Liver (tissue), 9 donors: ENCODE measurements around the gene PARP8. TPM values are rescaled to one million over a fixed set of nuclear protein-coding genes. Genes with fewer than 3 reads are reported as not detected.

Source experiments
- DNase-seq: peaks from one replicate; pipeline ENCODE4 v3.0.0-alpha.2; 2017; ENCODE audit warnings: low spot score
- H3K27ac ChIP-seq, 2 donors: one replicate each; pipeline ENCODE4 v1.7.0; 2013; ENCODE audit warnings: inconsistent platforms in 2 of 2, low read length in 2 of 2, control low read depth in 1 of 2, low read depth in 1 of 2, mild to moderate bottlenecking in 1 of 2
- H3K27me3 ChIP-seq, 4 donors: one replicate each; pipeline versions ENCODE4 v1.6.1 to v1.7.0; 2013; ENCODE audit warnings: low read length in 3 of 4, inconsistent platforms in 1 of 4, mild to moderate bottlenecking in 1 of 4, moderate library complexity in 1 of 4; ENCODE audit not compliant: control insufficient read depth in 4 of 4, insufficient read depth in 4 of 4
- H3K36me3 ChIP-seq, 4 donors: one replicate each; pipeline versions ENCODE4 v1.6.1 to v1.7.0; 2013; ENCODE audit warnings: low read length in 3 of 4, mild to moderate bottlenecking in 3 of 4, low read depth in 1 of 4, moderate library complexity in 1 of 4; ENCODE audit not compliant: control insufficient read depth in 4 of 4, insufficient read depth in 3 of 4
- H3K4me1 ChIP-seq, 4 donors: one replicate each; pipeline versions ENCODE4 v1.6.1 to v1.7.0; 2013; ENCODE audit warnings: low read length in 3 of 4, mild to moderate bottlenecking in 3 of 4, moderate library complexity in 1 of 4; ENCODE audit not compliant: control insufficient read depth in 4 of 4, insufficient read depth in 4 of 4
- H3K4me3 ChIP-seq, 3 donors: one replicate each; pipeline versions ENCODE4 v1.6.1 to v1.7.0; 2013; ENCODE audit warnings: low read length in 3 of 3, control low read depth in 1 of 3, low read depth in 1 of 3, mild to moderate bottlenecking in 1 of 3
- H3K9ac ChIP-seq, 2 donors: one replicate each; pipeline ENCODE4 v1.7.0; 2013; ENCODE audit warnings: low read length in 2 of 2, mild to moderate bottlenecking in 2 of 2, moderate library complexity in 2 of 2, control low read depth in 1 of 2, low read depth in 1 of 2
- H3K9me3 ChIP-seq, 4 donors: one replicate each; pipeline versions ENCODE4 v1.6.1 to v1.7.0; 2013; ENCODE audit warnings: low read length in 3 of 4; ENCODE audit not compliant: control insufficient read depth in 4 of 4
- ATF3 ChIP-seq: IDR thresholded peaks from 2 replicates; pipeline ENCODE4 v1.6.1; 2016; ENCODE audit warnings: antibody characterized with exemption
- EGR1 ChIP-seq, 2 donors: IDR thresholded peaks; 2 replicates each; pipeline ENCODE4 v1.6.1; 2016 to 2018; ENCODE audit warnings: antibody characterized with exemption in 2 of 2, low read depth in 2 of 2
- FOXA1 ChIP-seq: IDR thresholded peaks from 2 replicates; pipeline ENCODE4 v1.6.1; 2016; ENCODE audit warnings: antibody characterized with exemption
- FOXA2 ChIP-seq: IDR thresholded peaks from 2 replicates; pipeline ENCODE4 v1.6.1; 2016; ENCODE audit warnings: antibody characterized with exemption
- HNF4A ChIP-seq, 2 donors: conservative IDR thresholded peaks; 2 replicates each; pipeline ENCODE4 v1.6.1; 2016; ENCODE audit warnings: antibody characterized with exemption in 2 of 2, mild to moderate bottlenecking in 2 of 2
- HNF4G ChIP-seq: IDR thresholded peaks from 2 replicates; pipeline ENCODE4 v1.6.1; 2016; ENCODE audit warnings: antibody characterized with exemption
- JUND ChIP-seq, 2 donors: IDR thresholded peaks; 2 replicates each; pipeline ENCODE4 v1.6.1; 2016; ENCODE audit warnings: antibody characterized with exemption in 2 of 2
- MAX ChIP-seq: IDR thresholded peaks from 2 replicates; pipeline ENCODE4 v1.6.1; 2016; ENCODE audit warnings: antibody characterized with exemption
- NR2F2 ChIP-seq: IDR thresholded peaks from 2 replicates; pipeline ENCODE4 v1.6.1; 2016; ENCODE audit warnings: antibody characterized with exemption
- RAD21 ChIP-seq, 2 donors: IDR thresholded peaks; 2 replicates each; pipeline ENCODE4 v1.6.1; 2016; ENCODE audit warnings: antibody characterized with exemption in 2 of 2, mild to moderate bottlenecking in 2 of 2
- RXRA ChIP-seq, 2 donors: IDR thresholded peaks; 2 replicates each; pipeline ENCODE4 v1.6.1; 2017 to 2018; ENCODE audit warnings: antibody characterized with exemption in 2 of 2, mild to moderate bottlenecking in 1 of 2
- SP1 ChIP-seq: IDR thresholded peaks from 2 replicates; pipeline ENCODE4 v1.6.1; 2018; ENCODE audit warnings: antibody characterized with exemption, mild to moderate bottlenecking
- TAF1 ChIP-seq: conservative IDR thresholded peaks from 2 replicates; pipeline ENCODE4 v1.6.1; 2016; ENCODE audit warnings: antibody characterized with exemption, mild to moderate bottlenecking
- YY1 ChIP-seq: IDR thresholded peaks from 2 replicates; pipeline ENCODE4 v1.6.1; 2016; ENCODE audit warnings: antibody characterized with exemption, mild to moderate bottlenecking
- WGBS: extraction: QIAGEN DNeasy Blood & Tissue Kit; methylation state at CpG from one replicate; pipeline ENCODE4 v1.1.7; 2013; 5-methylcytosine and 5-hydroxymethylcytosine counted together
- polyA plus RNA-seq, 2 donors: library from polyadenylated mRNA; stranded (reverse) in 1 of 2; unstranded in 1 of 2; fragments of 200-250 nt in 1 of 2; fragments of >200 nt in 1 of 2; fragmentation: Nextera tagmentation in 1 of 2; extraction: Ambion mirVana in 1 of 2; gene quantifications; one replicate each; pipeline versions ENCODE4 v1.2.1 to v1.2.3, GENCODE V29; 2013 to 2015
- total RNA-seq, 2 donors: library from RNA; depleted of rRNA; stranded (reverse); fragments of >200 nt; gene quantifications; one replicate each; pipeline ENCODE4 v1.2.3, GENCODE V29; 2014
- TF ChIP-seq, protein P1 (sequence below): IDR thresholded peaks from 2 replicates; pipeline ENCODE4 v1.6.1; 2016; ENCODE audit warnings: antibody characterized with exemption
- TF ChIP-seq, protein P2 (sequence below): IDR thresholded peaks from 2 replicates; pipeline ENCODE4 v1.6.1; 2016; ENCODE audit warnings: antibody characterized with exemption, mild to moderate bottlenecking
- TF ChIP-seq, protein P3 (sequence below): fragments of 150-350 bp; IDR thresholded peaks from 2 replicates; pipeline ENCODE4 v1.5.1; 2017; ENCODE audit warnings: improper control_type of control experiment, low read depth, low read length; ENCODE audit not compliant: missing input control
- donor health status: healthy.
- donor health status: healthy.
- donor health status: healthy.
- donor health status: healthy.
- donor health status: healthy.

Gene PARP8
- total and polyA plus RNA-seq, 4 donors: 3.9 to 16.0 (median 7.1) TPM

DNA sequence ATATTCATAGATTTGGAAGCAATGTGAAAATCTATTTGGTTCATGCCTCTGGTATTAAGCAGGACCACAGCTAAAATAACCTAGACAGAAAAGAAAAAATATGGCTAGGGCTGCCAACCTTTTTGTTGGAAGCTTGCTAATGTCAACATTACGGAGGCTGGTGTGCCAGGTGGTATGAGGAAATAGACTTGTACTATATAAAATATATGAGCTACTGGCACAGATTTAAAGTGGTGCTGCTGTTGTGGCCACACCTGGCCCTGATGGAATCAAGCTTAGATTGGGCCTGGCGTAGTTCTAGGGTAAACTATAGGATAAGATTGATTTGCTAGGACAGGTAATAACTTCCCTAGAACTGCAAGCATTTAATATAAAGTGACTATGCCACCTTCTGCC lies 10.6 kb upstream of the PARP8 start:
- no peaks in the 10 kb centered on the region for H3K4me1 ChIP-seq
- no peak overlapping the region for H3K4me3 ChIP-seq
- WGBS: 61% methylated on average over 2 of the region's 2 CpGs
- H3K9me3 ChIP-seq: no peaks in the 10 kb centered on the region
- no peaks in the 10 kb centered on the region for H3K27me3 ChIP-seq
- DNase-seq: no peak
- no peak overlapping the region for H3K27ac ChIP-seq
- H3K36me3 ChIP-seq: no peaks in the 10 kb centered on the region
- TF ChIP-seq YY1: no peak
- TF ChIP-seq SP1: no peak
- no peak for TF ChIP-seq FOXA1
- no peak for TF ChIP-seq FOXA2
- TF ChIP-seq MAX: no peak
- TF ChIP-seq HNF4A (conservative IDR thresholded peaks at IDR 0.05): no peak
- TF ChIP-seq, protein P1, sequence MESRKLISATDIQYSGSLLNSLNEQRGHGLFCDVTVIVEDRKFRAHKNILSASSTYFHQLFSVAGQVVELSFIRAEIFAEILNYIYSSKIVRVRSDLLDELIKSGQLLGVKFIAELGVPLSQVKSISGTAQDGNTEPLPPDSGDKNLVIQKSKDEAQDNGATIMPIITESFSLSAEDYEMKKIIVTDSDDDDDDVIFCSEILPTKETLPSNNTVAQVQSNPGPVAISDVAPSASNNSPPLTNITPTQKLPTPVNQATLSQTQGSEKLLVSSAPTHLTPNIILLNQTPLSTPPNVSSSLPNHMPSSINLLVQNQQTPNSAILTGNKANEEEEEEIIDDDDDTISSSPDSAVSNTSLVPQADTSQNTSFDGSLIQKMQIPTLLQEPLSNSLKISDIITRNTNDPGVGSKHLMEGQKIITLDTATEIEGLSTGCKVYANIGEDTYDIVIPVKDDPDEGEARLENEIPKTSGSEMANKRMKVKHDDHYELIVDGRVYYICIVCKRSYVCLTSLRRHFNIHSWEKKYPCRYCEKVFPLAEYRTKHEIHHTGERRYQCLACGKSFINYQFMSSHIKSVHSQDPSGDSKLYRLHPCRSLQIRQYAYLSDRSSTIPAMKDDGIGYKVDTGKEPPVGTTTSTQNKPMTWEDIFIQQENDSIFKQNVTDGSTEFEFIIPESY: no peak
- TF ChIP-seq, protein P2, sequence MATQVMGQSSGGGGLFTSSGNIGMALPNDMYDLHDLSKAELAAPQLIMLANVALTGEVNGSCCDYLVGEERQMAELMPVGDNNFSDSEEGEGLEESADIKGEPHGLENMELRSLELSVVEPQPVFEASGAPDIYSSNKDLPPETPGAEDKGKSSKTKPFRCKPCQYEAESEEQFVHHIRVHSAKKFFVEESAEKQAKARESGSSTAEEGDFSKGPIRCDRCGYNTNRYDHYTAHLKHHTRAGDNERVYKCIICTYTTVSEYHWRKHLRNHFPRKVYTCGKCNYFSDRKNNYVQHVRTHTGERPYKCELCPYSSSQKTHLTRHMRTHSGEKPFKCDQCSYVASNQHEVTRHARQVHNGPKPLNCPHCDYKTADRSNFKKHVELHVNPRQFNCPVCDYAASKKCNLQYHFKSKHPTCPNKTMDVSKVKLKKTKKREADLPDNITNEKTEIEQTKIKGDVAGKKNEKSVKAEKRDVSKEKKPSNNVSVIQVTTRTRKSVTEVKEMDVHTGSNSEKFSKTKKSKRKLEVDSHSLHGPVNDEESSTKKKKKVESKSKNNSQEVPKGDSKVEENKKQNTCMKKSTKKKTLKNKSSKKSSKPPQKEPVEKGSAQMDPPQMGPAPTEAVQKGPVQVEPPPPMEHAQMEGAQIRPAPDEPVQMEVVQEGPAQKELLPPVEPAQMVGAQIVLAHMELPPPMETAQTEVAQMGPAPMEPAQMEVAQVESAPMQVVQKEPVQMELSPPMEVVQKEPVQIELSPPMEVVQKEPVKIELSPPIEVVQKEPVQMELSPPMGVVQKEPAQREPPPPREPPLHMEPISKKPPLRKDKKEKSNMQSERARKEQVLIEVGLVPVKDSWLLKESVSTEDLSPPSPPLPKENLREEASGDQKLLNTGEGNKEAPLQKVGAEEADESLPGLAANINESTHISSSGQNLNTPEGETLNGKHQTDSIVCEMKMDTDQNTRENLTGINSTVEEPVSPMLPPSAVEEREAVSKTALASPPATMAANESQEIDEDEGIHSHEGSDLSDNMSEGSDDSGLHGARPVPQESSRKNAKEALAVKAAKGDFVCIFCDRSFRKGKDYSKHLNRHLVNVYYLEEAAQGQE: no peak
- TF ChIP-seq, protein P3, sequence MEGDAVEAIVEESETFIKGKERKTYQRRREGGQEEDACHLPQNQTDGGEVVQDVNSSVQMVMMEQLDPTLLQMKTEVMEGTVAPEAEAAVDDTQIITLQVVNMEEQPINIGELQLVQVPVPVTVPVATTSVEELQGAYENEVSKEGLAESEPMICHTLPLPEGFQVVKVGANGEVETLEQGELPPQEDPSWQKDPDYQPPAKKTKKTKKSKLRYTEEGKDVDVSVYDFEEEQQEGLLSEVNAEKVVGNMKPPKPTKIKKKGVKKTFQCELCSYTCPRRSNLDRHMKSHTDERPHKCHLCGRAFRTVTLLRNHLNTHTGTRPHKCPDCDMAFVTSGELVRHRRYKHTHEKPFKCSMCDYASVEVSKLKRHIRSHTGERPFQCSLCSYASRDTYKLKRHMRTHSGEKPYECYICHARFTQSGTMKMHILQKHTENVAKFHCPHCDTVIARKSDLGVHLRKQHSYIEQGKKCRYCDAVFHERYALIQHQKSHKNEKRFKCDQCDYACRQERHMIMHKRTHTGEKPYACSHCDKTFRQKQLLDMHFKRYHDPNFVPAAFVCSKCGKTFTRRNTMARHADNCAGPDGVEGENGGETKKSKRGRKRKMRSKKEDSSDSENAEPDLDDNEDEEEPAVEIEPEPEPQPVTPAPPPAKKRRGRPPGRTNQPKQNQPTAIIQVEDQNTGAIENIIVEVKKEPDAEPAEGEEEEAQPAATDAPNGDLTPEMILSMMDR: no peak
- TF ChIP-seq EGR1 (IDR thresholded peaks at IDR 0.05; ENCODE audit: low read depth in 2 of 2): no peak
- TF ChIP-seq JUND (IDR thresholded peaks at IDR 0.05): no peak
- no peak for TF ChIP-seq RXRA (IDR thresholded peaks at IDR 0.05)
- no peak for TF ChIP-seq NR2F2
- no peak for TF ChIP-seq RAD21 (IDR thresholded peaks at IDR 0.05)
- H3K9ac ChIP-seq: no peak overlapping the region

GRCh38 chr5:50657044-50657443 lies 9.4 kb upstream of the PARP8 start:
- no peak overlapping the region for H3K27ac ChIP-seq
- no peaks in the 10 kb centered on the region for H3K4me1 ChIP-seq
- H3K9me3 ChIP-seq: no peaks in the 10 kb centered on the region
- DNase-seq: no peak
- no peaks in the 10 kb centered on the region for H3K27me3 ChIP-seq
- WGBS: 95% methylated on average over 5 of the region's 5 CpGs
- H3K36me3 ChIP-seq: no peaks in the 10 kb centered on the region
- no peak overlapping the region for H3K4me3 ChIP-seq
- no peak overlapping the region for H3K9ac ChIP-seq
- TF ChIP-seq ATF3 (no peak), FOXA1 (no peak), YY1 (no peak), HNF4A (conservative IDR thresholded peaks at IDR 0.05) (no peak), MAX (no peak), RAD21 (IDR thresholded peaks at IDR 0.05) (no peak), RXRA (IDR thresholded peaks at IDR 0.05) (no peak), JUND (IDR thresholded peaks at IDR 0.05) (no peak), TAF1 (no peak), SP1 (no peak), HNF4G (no peak), FOXA2 (no peak)
- TF ChIP-seq, protein P3: no peak
- TF ChIP-seq, protein P1: no peak
